ENCODE data around the gene ODAD2.
A peak's percentile ranks its signal among the peaks of the same experiment; 100 is the strongest.
"Not testable (repeated sequence)": the region's sequence is repeated elsewhere in the genome, so short reads cannot be mapped to it uniquely, and the experiment has no call there.

The ODAD2 gene

GRCh38 chr10:28012990-28013515 is 14.2 kb upstream of the ODAD2 start:
- FAIRE-seq (no peak), DNase-seq (ENCODE audit: insufficient read length, low spot score) (no peak)
- TF ChIP-seq POU2F2 (IDR thresholded peaks at IDR 0.05; ENCODE audit: low read depth, low read length) = no peak
- TF ChIP-seq POLR2AphosphoS5 (IDR thresholded peaks at IDR 0.05; ENCODE audit: low read depth, low read length) = no peak
- TF ChIP-seq SPI1 (IDR thresholded peaks at IDR 0.05; ENCODE audit: low read depth, low read length) = no peak
- no peak for TF ChIP-seq POLR2A (IDR thresholded peaks at IDR 0.05; ENCODE audit: low read depth, low read length)
- TF ChIP-seq TAF1 (IDR thresholded peaks at IDR 0.05; ENCODE audit: low read depth, low read length) = no peak
- no peak for TF ChIP-seq PAX5 (IDR thresholded peaks at IDR 0.05; ENCODE audit: insufficient read depth, low read length, severe bottlenecking)

GRCh38 chr10:28010821-28011220 is 11.9 kb upstream of the ODAD2 start:
- TF ChIP-seq PAX5 (IDR thresholded peaks at IDR 0.05; ENCODE audit: insufficient read depth, low read length, severe bottlenecking) (no peak), SPI1 (IDR thresholded peaks at IDR 0.05; ENCODE audit: low read depth, low read length) (no peak), TAF1 (IDR thresholded peaks at IDR 0.05; ENCODE audit: low read depth, low read length) (no peak), POLR2AphosphoS5 (IDR thresholded peaks at IDR 0.05; ENCODE audit: low read depth, low read length) (no peak), POLR2A (IDR thresholded peaks at IDR 0.05; ENCODE audit: low read depth, low read length) (no peak), POU2F2 (IDR thresholded peaks at IDR 0.05; ENCODE audit: low read depth, low read length) (no peak)
- DNase-seq (ENCODE audit: insufficient read length, low spot score) (no peak), FAIRE-seq (no peak)

GRCh38 chr10:28008054-28008453 is 9.2 kb upstream of the ODAD2 start:
- DNase-seq (ENCODE audit: insufficient read length, low spot score) (no peak), FAIRE-seq (no peak)
- TF ChIP-seq POLR2AphosphoS5 (IDR thresholded peaks at IDR 0.05; ENCODE audit: low read depth, low read length) (no peak), SPI1 (IDR thresholded peaks at IDR 0.05; ENCODE audit: low read depth, low read length) (no peak), PAX5 (IDR thresholded peaks at IDR 0.05; ENCODE audit: insufficient read depth, low read length, severe bottlenecking) (no peak), POLR2A (IDR thresholded peaks at IDR 0.05; ENCODE audit: low read depth, low read length) (no peak), POU2F2 (IDR thresholded peaks at IDR 0.05; ENCODE audit: low read depth, low read length) (no peak), TAF1 (IDR thresholded peaks at IDR 0.05; ENCODE audit: low read depth, low read length) (no peak)

GRCh38 chr10:28001353-28001752 is 2.5 kb upstream of the ODAD2 start:
- no peak for FAIRE-seq

GRCh38 chr10:27998178-27998953 is 513 bp downstream of the ODAD2 start:
- no peak for FAIRE-seq
- peak; percentile 4 for DNase-seq (ENCODE audit: insufficient read length, low spot score)
- TF ChIP-seq TAF1 (IDR thresholded peaks at IDR 0.05; ENCODE audit: low read depth, low read length) = no peak

More at GRCh38 chr10:28001353-28001752, 2.5 kb upstream of the ODAD2 start:
- no peak for TF ChIP-seq SPI1 (IDR thresholded peaks at IDR 0.05; ENCODE audit: low read depth, low read length)
- no peak for DNase-seq (ENCODE audit: insufficient read length, low spot score)

GRCh38 chr10:27997865-27998177 is 1.1 kb downstream of the ODAD2 start:
- FAIRE-seq (no peak), DNase-seq (ENCODE audit: insufficient read length, low spot score) (no peak)
- TF ChIP-seq POLR2AphosphoS5 (IDR thresholded peaks at IDR 0.05; ENCODE audit: low read depth, low read length) = no peak

- DNase-seq (ENCODE audit: insufficient read length, low spot score) (no peak), FAIRE-seq (no peak)
- TF ChIP-seq PAX5 (IDR thresholded peaks at IDR 0.05; ENCODE audit: insufficient read depth, low read length, severe bottlenecking) (no peak), POLR2AphosphoS5 (IDR thresholded peaks at IDR 0.05; ENCODE audit: low read depth, low read length) (no peak), SPI1 (IDR thresholded peaks at IDR 0.05; ENCODE audit: low read depth, low read length) (no peak), TAF1 (IDR thresholded peaks at IDR 0.05; ENCODE audit: low read depth, low read length) (no peak), POU2F2 (IDR thresholded peaks at IDR 0.05; ENCODE audit: low read depth, low read length) (no peak), POLR2A (IDR thresholded peaks at IDR 0.05; ENCODE audit: low read depth, low read length) (no peak)
Measured at GRCh38 chr10:27995311-27995710, 3.6 kb downstream of the ODAD2 start.

GRCh38 chr10:27989357-27989756 is 9.5 kb downstream of the ODAD2 start:
- not testable (repeated sequence) for FAIRE-seq; DNase-seq (ENCODE audit: insufficient read length, low spot score)

- FAIRE-seq (no peak), DNase-seq (ENCODE audit: insufficient read length, low spot score) (no peak)
- TF ChIP-seq TAF1 (IDR thresholded peaks at IDR 0.05; ENCODE audit: low read depth, low read length) = no peak
- no peak for TF ChIP-seq SPI1 (IDR thresholded peaks at IDR 0.05; ENCODE audit: low read depth, low read length)
- no peak for TF ChIP-seq POU2F2 (IDR thresholded peaks at IDR 0.05; ENCODE audit: low read depth, low read length)
- TF ChIP-seq PAX5 (IDR thresholded peaks at IDR 0.05; ENCODE audit: insufficient read depth, low read length, severe bottlenecking) = no peak
- no peak for TF ChIP-seq POLR2AphosphoS5 (IDR thresholded peaks at IDR 0.05; ENCODE audit: low read depth, low read length)
- TF ChIP-seq POLR2A (IDR thresholded peaks at IDR 0.05; ENCODE audit: low read depth, low read length) = no peak
Measured at GRCh38 chr10:27986821-27987220, 12.1 kb downstream of the ODAD2 start.

GRCh38 chr10:27982875-27983543 is 15.9 kb downstream of the ODAD2 start:
- TF ChIP-seq PAX5 (IDR thresholded peaks at IDR 0.05; ENCODE audit: insufficient read depth, low read length, severe bottlenecking) (no peak), POLR2A (IDR thresholded peaks at IDR 0.05; ENCODE audit: low read depth, low read length) (no peak), POLR2AphosphoS5 (IDR thresholded peaks at IDR 0.05; ENCODE audit: low read depth, low read length) (no peak), TAF1 (IDR thresholded peaks at IDR 0.05; ENCODE audit: low read depth, low read length) (no peak), SPI1 (IDR thresholded peaks at IDR 0.05; ENCODE audit: low read depth, low read length) (no peak), POU2F2 (IDR thresholded peaks at IDR 0.05; ENCODE audit: low read depth, low read length) (no peak)
- no peak for FAIRE-seq
- DNase-seq (ENCODE audit: insufficient read length, low spot score) = no peak
